Testis (tissue), 3 donors: ENCODE measurements around the gene RALGPS1. TPM values are rescaled to one million over a fixed set of nuclear protein-coding genes. Genes with fewer than 3 reads are reported as not detected.
A peak's percentile ranks its signal among the peaks of the same experiment; 100 is the strongest.
"Not testable (repeated sequence)": the region's sequence is repeated elsewhere in the genome, so short reads cannot be mapped to it uniquely, and the experiment has no call there.

Experiments
- DNase-seq: peaks from one replicate; pipeline ENCODE4 v3.0.0-alpha.2; 2019
- H3K27ac ChIP-seq, 2 donors: fragments of 200-600 bp; sonication (generic); one replicate each; pipeline ENCODE4 v1.5.1; 2019
- H3K27me3 ChIP-seq: fragments of 200-600 bp; sonication (generic); one replicate; pipeline ENCODE4 v1.5.1; 2019
- H3K36me3 ChIP-seq: fragments of 200-600 bp; sonication (generic); one replicate; pipeline ENCODE4 v1.5.1; 2017; ENCODE audit warnings: low read depth; ENCODE audit errors: missing control alignments
- H3K4me1 ChIP-seq: fragments of 200-600 bp; sonication (generic); one replicate; pipeline ENCODE4 v1.5.1; 2019
- H3K4me3 ChIP-seq, 2 donors: fragments of 200-600 bp; sonication (generic); one replicate each; pipeline ENCODE4 v1.5.1; 2017 to 2019
- H3K9me3 ChIP-seq: fragments of 200-600 bp; sonication (generic); one replicate; pipeline ENCODE4 v1.5.1; 2017
- POLR2A ChIP-seq: fragments of 450-650 bp; IDR thresholded peaks from one replicate; pipeline ENCODE4 v1.6.1; 2017; ENCODE audit warnings: antibody characterized with exemption, mild to moderate bottlenecking, moderate library complexity
- WGBS, 2 donors: methylation state at CpG; one replicate each; pipeline ENCODE4 v1.1.5; 2018; 5-methylcytosine and 5-hydroxymethylcytosine counted together
- intact Hi-C: fragments of 100-400 bp; cut with DNase I; formaldehyde crosslinking; loops from one replicate; pipeline ENCODE4 v1.15.1; 2023; ENCODE audit warnings: low total_unique reads
- polyA plus RNA-seq: library from polyadenylated mRNA; stranded (reverse); fragments of 350-450 nt; fragmentation: Illumina TruSeq; extraction: RNeasy Lipid Tissue Mini Kit (QIAGEN cat#74804); gene quantifications from one replicate; pipeline ENCODE4 v1.2.3, GENCODE V29; 2014; ENCODE audit warnings: low read depth, low replicate concordance; ENCODE audit not compliant: insufficient read depth
- total RNA-seq, 2 donors: library from RNA; depleted of rRNA; stranded (reverse); fragments of >200 nt; gene quantifications; one replicate each; pipeline ENCODE4 v1.2.3, GENCODE V29; 2016
- TF ChIP-seq, protein P1 (sequence below), 3 experiments: fragments of 450-650 bp in 2 of 3; fragments of 200-600 bp in 1 of 3; sonication (generic) in 1 of 3; IDR thresholded peaks; one replicate each; pipeline ENCODE4 v1.5.1; 2016 to 2019; ENCODE audit warnings: antibody characterized with exemption in 3 of 3, mild to moderate bottlenecking in 2 of 3, moderate library complexity in 1 of 3

RALGPS1 gene
- total and polyA plus RNA-seq, 3 donors from 2014 or later: 35.9 to 48.6 (median 36.9) TPM

DNA sequence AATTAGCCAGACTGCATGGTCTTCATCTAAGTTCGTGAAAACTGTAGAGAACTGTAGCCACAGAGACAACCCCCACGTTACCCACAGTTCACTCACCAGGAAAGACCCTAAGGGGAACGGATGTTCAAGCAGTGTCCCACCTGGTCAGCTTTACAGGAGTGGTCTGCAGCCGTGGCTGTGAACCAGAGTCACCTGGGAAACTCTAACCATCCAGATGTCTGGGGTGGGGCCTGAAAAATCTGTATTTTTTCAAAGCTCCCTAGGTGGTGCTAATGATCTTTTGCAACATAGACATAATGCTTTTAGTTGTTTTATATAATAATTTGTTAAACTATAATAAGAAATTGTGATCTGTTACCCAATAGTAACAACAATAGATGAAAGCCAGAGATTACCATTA is 255.5 kb downstream of the RALGPS1 start:
- WGBS, 2 donors: 82 to 91% methylated on average over 4 of the region's 4 CpGs
- no peaks in the 10 kb centered on the region for H3K9me3 ChIP-seq
- no peaks in the 10 kb centered on the region for H3K27me3 ChIP-seq
- no peaks in the 10 kb centered on the region for H3K36me3 ChIP-seq
- peaks cover 8% of the 10 kb centered on the region for H3K4me1 ChIP-seq
- H3K27ac ChIP-seq: no peak overlapping the region
- intact Hi-C loops: no loop called here
- DNase-seq: peak; percentile 6
- H3K4me3 ChIP-seq: no peak overlapping the region
- TF ChIP-seq POLR2A: no peak
- TF ChIP-seq, protein P1, sequence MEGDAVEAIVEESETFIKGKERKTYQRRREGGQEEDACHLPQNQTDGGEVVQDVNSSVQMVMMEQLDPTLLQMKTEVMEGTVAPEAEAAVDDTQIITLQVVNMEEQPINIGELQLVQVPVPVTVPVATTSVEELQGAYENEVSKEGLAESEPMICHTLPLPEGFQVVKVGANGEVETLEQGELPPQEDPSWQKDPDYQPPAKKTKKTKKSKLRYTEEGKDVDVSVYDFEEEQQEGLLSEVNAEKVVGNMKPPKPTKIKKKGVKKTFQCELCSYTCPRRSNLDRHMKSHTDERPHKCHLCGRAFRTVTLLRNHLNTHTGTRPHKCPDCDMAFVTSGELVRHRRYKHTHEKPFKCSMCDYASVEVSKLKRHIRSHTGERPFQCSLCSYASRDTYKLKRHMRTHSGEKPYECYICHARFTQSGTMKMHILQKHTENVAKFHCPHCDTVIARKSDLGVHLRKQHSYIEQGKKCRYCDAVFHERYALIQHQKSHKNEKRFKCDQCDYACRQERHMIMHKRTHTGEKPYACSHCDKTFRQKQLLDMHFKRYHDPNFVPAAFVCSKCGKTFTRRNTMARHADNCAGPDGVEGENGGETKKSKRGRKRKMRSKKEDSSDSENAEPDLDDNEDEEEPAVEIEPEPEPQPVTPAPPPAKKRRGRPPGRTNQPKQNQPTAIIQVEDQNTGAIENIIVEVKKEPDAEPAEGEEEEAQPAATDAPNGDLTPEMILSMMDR (IDR thresholded peaks at IDR 0.05): no peak

DNA sequence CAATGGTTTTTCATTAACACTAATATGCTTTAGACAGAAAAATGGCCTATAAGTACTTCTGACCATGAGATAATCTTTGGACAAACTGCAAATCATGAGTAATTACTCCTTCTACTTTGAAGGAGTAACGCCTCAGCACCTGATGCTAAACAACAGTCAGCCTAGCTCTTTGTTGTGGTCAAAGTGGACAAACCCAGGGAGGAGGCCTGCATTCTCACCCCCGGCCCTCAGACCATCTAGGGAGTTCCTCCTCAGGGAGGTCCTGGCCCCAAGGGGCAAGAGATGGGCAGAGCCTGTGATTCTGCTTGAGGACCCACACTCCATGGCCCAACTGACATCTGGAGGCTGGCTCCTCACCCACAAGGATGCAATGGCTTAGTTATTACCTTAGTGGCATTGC is 256.1 kb downstream of the RALGPS1 start:
- no peak overlapping the region for H3K4me3 ChIP-seq
- peaks cover 8% of the 10 kb centered on the region for H3K4me1 ChIP-seq
- H3K9me3 ChIP-seq: no peaks in the 10 kb centered on the region
- TF ChIP-seq, protein P1 (IDR thresholded peaks at IDR 0.05): no peak
- TF ChIP-seq POLR2A: no peak
- H3K36me3 ChIP-seq: no peaks in the 10 kb centered on the region
- H3K27me3 ChIP-seq: no peaks in the 10 kb centered on the region
- H3K27ac ChIP-seq: no peak overlapping the region
- peak; percentile 8 for DNase-seq
- intact Hi-C loops: no loop called here
- WGBS, 2 donors: 92 to 100% methylated on average over 2 of the region's 2 CpGs

DNA sequence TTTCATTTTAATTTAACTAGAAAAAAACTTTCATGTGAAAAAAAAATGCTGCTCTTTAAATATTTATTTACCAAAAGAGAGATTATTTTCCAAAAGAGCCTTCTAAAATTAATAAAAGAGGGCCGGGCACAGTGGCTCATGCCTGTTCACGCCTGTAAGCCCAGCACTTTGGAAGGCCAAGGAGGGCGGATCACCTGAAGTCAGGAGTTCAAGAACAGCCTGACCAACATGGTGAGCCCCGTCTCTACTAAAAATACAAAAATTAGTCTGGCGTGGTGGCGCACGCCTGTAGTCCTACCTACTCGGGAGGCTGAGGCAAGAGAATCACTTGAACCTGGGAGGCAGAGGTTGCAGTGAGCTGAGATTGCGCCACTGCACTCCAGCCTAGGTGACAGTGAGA is 256.8 kb downstream of the RALGPS1 start:
- H3K9me3 ChIP-seq, H3K4me3 ChIP-seq, DNase-seq, H3K27ac ChIP-seq, intact Hi-C loops, H3K36me3 ChIP-seq, H3K27me3 ChIP-seq, H3K4me1 ChIP-seq: not testable (repeated sequence)
- WGBS, 2 donors: 96 to 97% methylated on average over 9 of the region's 9 CpGs

DNA sequence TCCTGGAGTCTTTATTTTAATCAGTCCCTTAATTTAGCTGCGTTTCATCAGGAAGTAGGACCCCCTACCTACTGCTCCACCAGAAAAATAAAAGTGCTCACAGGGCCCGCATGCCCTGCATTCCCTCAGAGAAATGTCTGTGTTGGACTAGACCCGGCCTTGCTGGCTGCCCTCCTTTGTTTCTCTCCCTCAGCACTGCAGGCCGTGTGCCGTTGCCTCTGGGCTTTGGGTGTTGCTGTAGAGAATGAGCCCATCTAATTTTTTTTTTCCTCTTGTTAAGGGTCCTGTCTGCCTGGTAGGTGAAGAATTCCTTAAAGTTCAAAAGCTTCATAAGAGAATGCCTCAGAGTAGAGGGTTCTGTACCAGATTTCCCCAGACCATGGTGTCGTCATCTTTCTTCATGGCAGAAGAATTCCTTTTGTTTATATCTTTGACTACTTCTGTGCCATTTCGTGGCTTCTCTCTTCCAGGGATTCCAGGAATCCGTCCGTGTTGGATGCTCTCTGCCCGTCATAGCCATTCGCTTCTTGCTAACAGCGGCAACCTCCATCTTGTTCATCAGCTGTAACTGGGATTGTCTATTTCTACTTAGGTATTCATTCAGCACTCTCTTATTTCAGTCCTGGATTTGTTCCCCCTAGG is 257.6 kb downstream of the RALGPS1 start:
- Histone ChIP-seq H3K36me3 (no peaks in the 10 kb centered on the region), H3K9me3 (no peaks in the 10 kb centered on the region), H3K4me1 (peaks cover 8% of the 10 kb centered on the region), H3K4me3 (no peak overlapping the region), H3K27ac (no peak overlapping the region), H3K27me3 (no peaks in the 10 kb centered on the region)
- peak; percentile 10 for DNase-seq
- TF ChIP-seq, protein P1 (IDR thresholded peaks at IDR 0.05): no peak
- TF ChIP-seq POLR2A: no peak
- intact Hi-C loops: no loop called here
- 91 to 94% methylated on average over 12 of the region's 12 CpGs for WGBS, 2 donors

DNA sequence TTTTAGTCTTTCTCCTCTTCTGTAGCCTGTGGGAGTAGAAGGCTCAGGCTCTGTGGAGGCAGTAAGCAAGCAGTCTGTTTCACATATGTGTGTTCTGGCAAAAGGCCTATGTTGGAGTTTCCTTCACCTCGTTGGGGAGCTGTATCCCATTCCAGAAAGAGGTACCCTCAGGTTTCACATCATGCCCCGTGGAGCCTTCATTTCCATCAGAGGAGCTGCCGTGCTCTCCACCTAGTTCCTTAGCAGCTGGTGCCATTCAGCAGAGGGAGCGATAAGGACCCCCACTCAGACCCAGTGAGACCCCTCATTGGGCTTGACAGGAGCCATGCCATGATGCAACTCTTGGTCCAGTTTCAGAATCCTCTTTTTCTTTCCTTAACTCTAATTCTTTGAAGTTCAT is 258.5 kb downstream of the RALGPS1 start:
- WGBS, 2 donors: 90 to 100% methylated on average over 3 to 4 of the region's 4 CpGs
- H3K4me1 ChIP-seq: peaks cover 8% of the 10 kb centered on the region
- H3K9me3 ChIP-seq: no peaks in the 10 kb centered on the region
- TF ChIP-seq, protein P1 (IDR thresholded peaks at IDR 0.05): no peak
- no peak overlapping the region for H3K4me3 ChIP-seq
- no peak overlapping the region for H3K27ac ChIP-seq
- DNase-seq: peak; percentile 13
- intact Hi-C loops: no loop called here
- H3K27me3 ChIP-seq: no peaks in the 10 kb centered on the region
- no peaks in the 10 kb centered on the region for H3K36me3 ChIP-seq
